ENCODE data around the gene TEKT1. TPM values are rescaled to one million over a fixed set of nuclear protein-coding genes. Genes with fewer than 3 reads are reported as not detected.
"Not testable (repeated sequence)": the region's sequence is repeated elsewhere in the genome, so short reads cannot be mapped to it uniquely, and the experiment has no call there.

TEKT1 gene
- total and polyA plus RNA-seq, 7 donors = not detected

GRCh38 chr17:6857336-6857735, 25.8 kb upstream of the TEKT1 start:
- no peak for TF ChIP-seq CTCF (IDR thresholded peaks at IDR 0.05)
- H3K27ac ChIP-seq = no peak overlapping the region
- no peaks in the 10 kb centered on the region for H3K36me3 ChIP-seq (ENCODE audit: insufficient read depth in 1 of 2, low read depth in 1 of 2)
- H3K4me3 ChIP-seq = no peak overlapping the region
- H3K4me1 ChIP-seq = no peaks in the 10 kb centered on the region
- peaks cover 2 to 32% (median 7%) of the 10 kb centered on the region in 3 donors for H3K27me3 ChIP-seq (ENCODE audit: insufficient read depth in 3 of 3, low read length in 2 of 3)
- ATAC-seq (no peak), DNase-seq (no peak)
- intact Hi-C loops (cut with DNase I) = no loop called here
- WGBS, 3 donors = 67 to 80% (median 77%) methylated on average over 6 of the region's 6 CpGs
- no peaks in the 10 kb centered on the region for H3K9me3 ChIP-seq

DNA sequence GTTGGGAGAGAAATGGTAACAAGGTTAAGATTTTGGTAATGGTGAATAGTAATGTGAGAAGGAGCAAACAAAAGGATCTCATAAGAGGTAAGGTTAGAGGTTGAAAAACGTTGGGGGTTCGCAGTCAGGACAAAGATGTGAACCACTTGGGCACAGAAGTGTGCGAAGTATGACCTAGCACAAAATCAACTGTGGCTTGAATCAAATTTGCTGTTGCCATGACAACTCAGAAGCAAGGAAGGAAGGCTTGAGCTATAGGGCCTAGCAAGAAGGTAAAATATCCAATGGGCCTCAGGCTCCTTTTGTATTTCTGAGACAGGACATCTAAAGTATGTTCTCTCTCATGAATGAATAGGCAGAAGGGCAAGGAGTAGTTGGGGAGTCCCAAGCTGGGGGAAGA, 24.5 kb upstream of the TEKT1 start:
- H3K4me3 ChIP-seq = no peak overlapping the region
- no peaks in the 10 kb centered on the region for H3K4me1 ChIP-seq
- TF ChIP-seq CTCF (IDR thresholded peaks at IDR 0.05) = no peak
- no peaks in the 10 kb centered on the region for H3K36me3 ChIP-seq (ENCODE audit: insufficient read depth in 1 of 2, low read depth in 1 of 2)
- no peak for ATAC-seq
- no peak overlapping the region for H3K27ac ChIP-seq
- no peak for DNase-seq
- H3K27me3 ChIP-seq (ENCODE audit: insufficient read depth in 3 of 3, low read length in 2 of 3) = peaks cover 2 to 26% (median 7%) of the 10 kb centered on the region in 3 donors
- 72 to 83% (median 75%) methylated on average over 3 of the region's 3 CpGs for WGBS, 3 donors
- H3K9me3 ChIP-seq = no peaks in the 10 kb centered on the region
- intact Hi-C loops (cut with DNase I) = no loop called here

DNA sequence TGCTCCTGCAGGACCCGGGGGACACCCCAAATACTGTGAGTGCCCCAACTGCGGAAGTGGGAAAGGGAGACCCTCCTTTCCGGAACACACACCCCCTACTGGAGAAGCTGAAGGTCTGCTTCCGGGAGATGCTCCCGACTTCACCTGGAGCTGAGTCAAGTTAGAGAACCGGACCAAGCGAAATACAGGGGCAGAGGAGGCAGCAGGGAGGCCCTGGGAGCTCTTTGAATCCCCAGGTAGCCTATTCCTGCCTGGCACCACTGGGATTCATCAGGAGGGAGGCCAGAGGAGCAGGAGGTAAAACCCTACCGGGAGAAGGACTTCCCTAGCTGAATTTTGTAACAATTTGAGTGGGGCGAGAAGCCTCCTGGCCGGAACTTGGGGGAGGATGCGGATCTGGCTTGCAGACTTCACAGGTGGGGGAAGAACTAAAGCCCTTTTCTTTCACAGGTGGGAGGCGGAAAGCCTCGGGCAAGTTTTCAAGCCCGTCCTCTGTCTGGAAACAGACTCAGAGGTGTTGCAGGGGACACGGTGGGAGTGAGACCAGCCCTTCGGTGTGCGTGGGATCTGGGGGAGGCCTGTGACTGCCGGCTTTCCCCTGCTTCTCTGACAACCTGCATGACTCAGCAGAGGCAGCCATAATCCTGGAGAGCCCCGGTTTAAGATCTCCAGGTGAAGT, 22.4 kb upstream of the TEKT1 start:
- Histone ChIP-seq H3K9me3 (no peaks in the 10 kb centered on the region), H3K4me1 (no peaks in the 10 kb centered on the region), H3K27me3 (ENCODE audit: insufficient read depth in 3 of 3, low read length in 2 of 3) (peaks cover 0 to 27% (median 5%) of the 10 kb centered on the region in 3 donors), H3K36me3 (ENCODE audit: insufficient read depth in 1 of 2, low read depth in 1 of 2) (no peaks in the 10 kb centered on the region), H3K4me3 (no peak overlapping the region), H3K27ac (no peak overlapping the region)
- ATAC-seq (no peak), DNase-seq (no peak)
- 17 to 22% (median 18%) methylated on average over 19 of the region's 19 CpGs for WGBS, 3 donors
- intact Hi-C loops (cut with DNase I) = no loop called here
- TF ChIP-seq CTCF (IDR thresholded peaks at IDR 0.05) = no peak

DNA sequence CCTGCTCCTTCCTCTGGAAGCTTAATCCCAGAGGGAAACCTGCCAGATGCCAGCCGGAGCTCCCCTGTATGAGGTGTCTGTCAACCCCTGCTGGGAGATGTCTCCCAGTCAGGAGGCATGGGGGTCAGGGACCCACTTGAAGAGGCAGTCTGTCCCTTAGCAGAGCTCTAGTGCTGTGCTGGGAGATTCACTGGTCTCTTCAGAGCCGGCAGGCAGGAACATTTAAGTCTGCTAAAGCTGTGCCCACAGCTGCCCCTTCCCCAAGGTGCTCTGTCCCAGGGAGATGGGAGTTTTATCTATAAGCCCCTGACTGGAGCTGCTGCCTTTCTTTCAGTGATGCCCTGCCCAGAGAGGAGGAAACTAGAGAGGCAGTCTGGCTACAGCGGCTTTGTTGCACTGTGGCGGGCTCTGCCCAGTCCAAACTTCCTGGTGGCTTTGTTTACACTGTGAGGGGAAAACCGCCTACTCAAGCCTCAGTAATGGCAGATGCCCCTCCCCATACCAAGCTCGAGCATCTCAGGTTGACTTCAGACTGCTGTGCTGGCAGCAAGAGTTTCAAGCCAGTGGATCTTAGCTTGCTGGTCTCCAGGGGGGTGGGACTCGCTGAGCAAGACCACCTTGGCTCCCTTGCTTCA, 17.1 kb upstream of the TEKT1 start:
- H3K4me3 ChIP-seq; H3K27ac ChIP-seq; H3K4me1 ChIP-seq; DNase-seq; ATAC-seq; H3K36me3 ChIP-seq (ENCODE audit: insufficient read depth in 1 of 2, low read depth in 1 of 2); H3K9me3 ChIP-seq: not testable (repeated sequence)
- intact Hi-C loops (cut with DNase I) = loop anchor here in 1 of 2 donors (10.0 kb wide), 1 partner anchor 156 kb away; no protein-coding TSS in a partner anchor
- WGBS, 3 donors = 58 to 62% (median 60%) methylated on average over 7 of the region's 7 CpGs
- H3K27me3 ChIP-seq (ENCODE audit: insufficient read depth in 3 of 3, low read length in 2 of 3) = peaks cover 0 to 19% (median 2%) of the 10 kb centered on the region in 3 donors

DNA sequence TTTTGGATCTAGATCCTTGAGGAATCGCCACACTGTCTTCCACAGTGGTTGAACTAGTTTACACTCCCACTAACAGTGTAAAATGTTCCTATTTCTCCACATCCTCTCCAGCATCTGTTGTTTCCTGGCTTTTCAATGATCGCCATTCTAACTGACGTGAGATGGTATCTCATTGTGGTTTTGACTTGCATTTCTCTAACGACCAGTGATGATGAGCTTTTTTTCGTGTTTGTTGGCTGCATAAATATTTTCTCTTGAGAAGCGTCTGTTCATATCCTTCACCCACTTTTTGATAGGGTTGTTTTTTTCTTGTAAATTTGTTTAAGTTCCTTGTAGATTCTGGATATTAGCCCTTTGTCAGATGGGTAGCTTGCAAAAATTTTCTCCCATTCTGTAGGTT, 14.6 kb upstream of the TEKT1 start:
- intact Hi-C loops (cut with DNase I) = loop anchor here in 1 of 2 donors (10.0 kb wide), 1 partner anchor 159 kb away; no protein-coding TSS in a partner anchor
- H3K9me3 ChIP-seq, ATAC-seq: not testable (repeated sequence)

GRCh38 chr17:6844406-6844805, 12.9 kb upstream of the TEKT1 start:
- not testable (repeated sequence) for H3K4me1 ChIP-seq; H3K4me3 ChIP-seq; ATAC-seq; DNase-seq; H3K36me3 ChIP-seq (ENCODE audit: insufficient read depth in 1 of 2, low read depth in 1 of 2); H3K9me3 ChIP-seq; H3K27ac ChIP-seq
- intact Hi-C loops (cut with DNase I) = loop anchor here in 1 of 2 donors (10.0 kb wide), 1 partner anchor 160 kb away; no protein-coding TSS in a partner anchor
- 73 to 79% (median 77%) methylated on average over 4 of the region's 4 CpGs for WGBS, 3 donors
- peaks cover 0 to 30% (median 4%) of the 10 kb centered on the region in 3 donors for H3K27me3 ChIP-seq (ENCODE audit: insufficient read depth in 3 of 3, low read length in 2 of 3)

More for the DNA sequence above, 14.6 kb upstream of the TEKT1 start:
- WGBS, 3 donors = 68 to 76% (median 70%) methylated on average over 6 of the region's 6 CpGs
- H3K4me1 ChIP-seq; H3K36me3 ChIP-seq (ENCODE audit: insufficient read depth in 1 of 2, low read depth in 1 of 2); H3K27ac ChIP-seq; DNase-seq; H3K4me3 ChIP-seq: not testable (repeated sequence)
- peaks cover 0 to 24% (median 2%) of the 10 kb centered on the region in 3 donors for H3K27me3 ChIP-seq (ENCODE audit: insufficient read depth in 3 of 3, low read length in 2 of 3)

Data from psoas muscle (tissue), 8 donors.